Measurements from ENCODE around the gene FBXL19.

- TF ChIP-seq CTCF (IDR thresholded peaks at IDR 0.05; ENCODE audit: insufficient read depth, low read length, poor library complexity, severe bottlenecking) = no peak
- no peak for TF ChIP-seq EZH2phosphoT487 (conservative IDR thresholded peaks at IDR 0.05; ENCODE audit: low read length)
Measured at GRCh38 chr16:30875871-30876801, 47.2 kb upstream of the FBXL19 start.

Measured in SU-DHL-6 (cell line).